H9 (cell line): ENCODE data around the gene DCHS1. TPM values are rescaled to one million over a fixed set of nuclear protein-coding genes. Genes with fewer than 3 reads are reported as not detected.

Source experiments
- DNase-seq: peaks from one replicate; pipeline ENCODE4 v3.0.0-alpha.2; 2017
- H2AFZ ChIP-seq: one replicate; pipeline ENCODE4 v1.6.1; 2013; ENCODE audit warnings: mild to moderate bottlenecking, low read length, control low read depth, moderate library complexity
- H2AK5ac ChIP-seq: 2 replicates; pipeline ENCODE4 v1.6.1; 2013; ENCODE audit warnings: low read length, control low read depth, mixed read lengths; ENCODE audit not compliant: insufficient read length
- H2BK120ac ChIP-seq: one replicate; pipeline ENCODE4 v1.6.1; 2013; ENCODE audit warnings: low read depth, mild to moderate bottlenecking, low read length, control low read depth, inconsistent platforms; ENCODE audit not compliant: poor library complexity, severe bottlenecking
- H2BK12ac ChIP-seq: 2 replicates; pipeline ENCODE4 v1.6.1; 2013; ENCODE audit warnings: low read length, control low read depth, mixed read lengths, low read depth; ENCODE audit not compliant: insufficient read length
- H2BK15ac ChIP-seq: 2 replicates; pipeline ENCODE4 v1.6.1; 2013; ENCODE audit warnings: low read depth, low read length, control low read depth
- H2BK20ac ChIP-seq: one replicate; pipeline ENCODE4 v1.6.1; 2013; ENCODE audit warnings: low read depth, mild to moderate bottlenecking, low read length, control low read depth, inconsistent platforms; ENCODE audit not compliant: poor library complexity, severe bottlenecking
- H2BK5ac ChIP-seq: 2 replicates; pipeline ENCODE4 v1.6.1; 2013; ENCODE audit warnings: low read length, control low read depth, mixed read lengths; ENCODE audit not compliant: insufficient read length
- H3K14ac ChIP-seq: 2 replicates; pipeline ENCODE4 v1.6.1; 2013; ENCODE audit warnings: low read length, control low read depth; ENCODE audit not compliant: insufficient read depth
- H3K18ac ChIP-seq: 2 replicates; pipeline ENCODE4 v1.6.1; 2013; ENCODE audit warnings: low read depth, mild to moderate bottlenecking, mixed read lengths, low read length, control low read depth; ENCODE audit not compliant: insufficient read length
- H3K23ac ChIP-seq: 2 replicates; pipeline ENCODE4 v1.6.1; 2013; ENCODE audit warnings: low read length, control low read depth, mixed read lengths, low read depth; ENCODE audit not compliant: insufficient read length
- H3K23me2 ChIP-seq: 2 replicates; pipeline ENCODE4 v1.6.1; 2013; ENCODE audit warnings: low read depth, mild to moderate bottlenecking, mixed read lengths, low read length, control low read depth; ENCODE audit not compliant: insufficient read length, poor library complexity, severe bottlenecking
- H3K27ac ChIP-seq: 2 replicates; pipeline ENCODE4 v1.5.1; 2013; ENCODE audit warnings: low read length, control low read depth, mixed read lengths, low read depth; ENCODE audit not compliant: insufficient read length
- H3K27me3 ChIP-seq: 2 replicates; pipeline ENCODE4 v1.6.1; 2013; ENCODE audit warnings: low read length, control low read depth, inconsistent platforms; ENCODE audit not compliant: insufficient read depth
- H3K4ac ChIP-seq: 2 replicates; pipeline ENCODE4 v1.6.1; 2013; ENCODE audit warnings: low read depth, mild to moderate bottlenecking, control low read depth, inconsistent platforms, low read length, moderate library complexity
- H3K4me1 ChIP-seq: 2 replicates; pipeline ENCODE4 v1.6.1; 2013; ENCODE audit warnings: low read length, control low read depth, inconsistent platforms; ENCODE audit not compliant: insufficient read depth
- H3K4me2 ChIP-seq: 2 replicates; pipeline ENCODE4 v1.6.1; 2013; ENCODE audit warnings: low read length, control low read depth, mixed read lengths; ENCODE audit not compliant: insufficient read length, insufficient read depth
- H3K56ac ChIP-seq: 2 replicates; pipeline ENCODE4 v1.6.1; 2013; ENCODE audit warnings: low read depth, mild to moderate bottlenecking, mixed read lengths, low read length, control low read depth; ENCODE audit not compliant: insufficient read length
- H3K79me1 ChIP-seq: 2 replicates; pipeline ENCODE4 v1.6.1; 2013; ENCODE audit warnings: low read depth, mild to moderate bottlenecking, moderate library complexity, low read length, control low read depth, inconsistent platforms; ENCODE audit not compliant: insufficient read depth, poor library complexity, severe bottlenecking
- H3K79me2 ChIP-seq: 2 replicates; pipeline ENCODE4 v1.6.1; 2013; ENCODE audit warnings: low read length, control low read depth, inconsistent platforms; ENCODE audit not compliant: insufficient read depth
- H3K9ac ChIP-seq: 2 replicates; pipeline ENCODE4 v1.6.1; 2013; ENCODE audit warnings: low read length, control low read depth, mixed read lengths; ENCODE audit not compliant: insufficient read length; ENCODE audit errors: extremely low read depth
- H3K9me3 ChIP-seq: one replicate; pipeline ENCODE4 v1.6.1; 2013; ENCODE audit warnings: low read depth, low read length, inconsistent platforms; ENCODE audit not compliant: control insufficient read depth
- H3T11ph ChIP-seq: one replicate; pipeline ENCODE4 v1.6.1; 2013; ENCODE audit warnings: mild to moderate bottlenecking, low read length, control low read depth, inconsistent platforms
- H4K20me1 ChIP-seq: one replicate; pipeline ENCODE4 v1.6.1; 2013; ENCODE audit not compliant: control insufficient read depth, insufficient read length, insufficient read depth
- H4K5ac ChIP-seq: 2 replicates; pipeline ENCODE4 v1.6.1; 2013; ENCODE audit warnings: low read depth, mild to moderate bottlenecking, mixed read lengths, low read length, control low read depth; ENCODE audit not compliant: insufficient read length
- H4K8ac ChIP-seq: replicated peaks from 2 replicates; pipeline ENCODE4 v1.6.1; 2013; ENCODE audit warnings: low read length, control low read depth, mixed read lengths, low read depth; ENCODE audit not compliant: insufficient read length
- H4K91ac ChIP-seq: 2 replicates; pipeline ENCODE4 v1.6.1; 2013; ENCODE audit warnings: low read depth, mild to moderate bottlenecking, moderate library complexity, mixed read lengths, low read length, control low read depth; ENCODE audit not compliant: insufficient read length
- H3K27ac Mint-ChIP-seq, 3 experiments: 2 replicates in 2 of 3; 3 replicates in 1 of 3; pipeline ENCODE4 v1.8.0; 2020 to 2021; ENCODE audit warnings: mixed read lengths in 3 of 3, mild to moderate bottlenecking in 1 of 3, moderate library complexity in 1 of 3
- H3K27me3 Mint-ChIP-seq: 2 replicates; pipeline ENCODE4 v1.8.0; 2021; ENCODE audit warnings: low read depth, mild to moderate bottlenecking, moderate library complexity, mixed read lengths
- H3K36me3 Mint-ChIP-seq, 3 experiments: 2 replicates in 2 of 3; 3 replicates in 1 of 3; pipeline ENCODE4 v1.8.0; 2020 to 2021; ENCODE audit warnings: low read depth in 3 of 3, mixed read lengths in 3 of 3; ENCODE audit not compliant: insufficient read depth in 1 of 3
- H3K4me1 Mint-ChIP-seq, 2 experiments: 2 replicates each; pipeline ENCODE4 v1.8.0; 2020; ENCODE audit warnings: mixed read lengths in 2 of 2
- H3K4me3 Mint-ChIP-seq, 2 experiments: 2 replicates in 1 of 2; 3 replicates in 1 of 2; pipeline ENCODE4 v1.8.0; 2020 to 2021; ENCODE audit warnings: mild to moderate bottlenecking in 2 of 2, mixed read lengths in 2 of 2, moderate library complexity in 1 of 2
- H3K9me3 Mint-ChIP-seq, 2 experiments: 2 replicates in 1 of 2; 3 replicates in 1 of 2; pipeline ENCODE4 v1.8.0; 2020; ENCODE audit warnings: mild to moderate bottlenecking in 2 of 2, mixed read lengths in 2 of 2, moderate library complexity in 1 of 2
- WGBS: extraction: QIAGEN DNeasy Blood & Tissue Kit; methylation state at CpG from one replicate; pipeline ENCODE4 v1.1.7; 2013; ENCODE audit warnings: missing lambda C conversion rate, low lambda C conversion rate, mixed read lengths; ENCODE audit not compliant: insufficient read length; ENCODE audit errors: extremely low coverage; 5-methylcytosine and 5-hydroxymethylcytosine counted together
- total RNA-seq: library from RNA; stranded (reverse); gene quantifications from 2 replicates; pipeline ENCODE4 v1.2.1, GENCODE V29; 2021
- TF ChIP-seq, protein P1 (sequence below): fragments of 200-600 bp; sonication (generic); conservative IDR thresholded peaks from 3 replicates; pipeline ENCODE4 v1.8.0; 2021; ENCODE audit warnings: antibody characterized with exemption, mild to moderate bottlenecking

DCHS1 gene
- total RNA-seq, 1 experiment from 2014 or later, result 12.5 TPM

DNA sequence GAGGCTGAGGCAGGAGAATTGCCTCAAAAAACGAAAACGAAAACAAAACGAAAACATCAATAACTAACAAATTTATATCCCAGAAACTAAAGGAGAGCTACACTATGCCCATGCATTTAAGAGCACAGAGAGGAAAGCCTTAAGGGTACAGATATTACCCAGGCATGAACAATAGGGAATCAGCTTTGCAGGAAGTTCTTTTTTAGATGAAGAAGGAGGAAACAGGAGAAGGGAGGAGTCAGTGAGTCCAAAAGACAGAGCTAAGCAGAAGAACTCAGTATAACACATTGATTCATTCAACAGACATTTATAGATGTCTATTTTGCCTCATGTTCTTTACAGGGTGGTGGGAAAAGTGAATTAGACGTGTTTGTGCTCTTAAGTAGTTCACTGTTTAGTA, 19.3 kb upstream of the DCHS1 start:
- H2AFZ ChIP-seq, result no peak overlapping the region
- Mint-ChIP-seq H3K4me1 (no peaks in the 10 kb centered on the region), H3K27me3 (0 out of 2 replicates have a peak, but pooled peaks cover 2% of the 10 kb centered on the region), H3K36me3 (peaks cover 0 to 7% (median 0%) of the 10 kb centered on the region in 3 experiments; a peak in 2 of 7 replicates), H3K9me3 (no peaks in the 10 kb centered on the region), H3K4me3 (no peak overlapping the region), H3K27ac (no peak overlapping the region)
- H2BK20ac ChIP-seq, result no peak overlapping the region
- no peak overlapping the region for H3K18ac ChIP-seq
- no peak overlapping the region for H3K27ac ChIP-seq
- TF ChIP-seq, protein P1, sequence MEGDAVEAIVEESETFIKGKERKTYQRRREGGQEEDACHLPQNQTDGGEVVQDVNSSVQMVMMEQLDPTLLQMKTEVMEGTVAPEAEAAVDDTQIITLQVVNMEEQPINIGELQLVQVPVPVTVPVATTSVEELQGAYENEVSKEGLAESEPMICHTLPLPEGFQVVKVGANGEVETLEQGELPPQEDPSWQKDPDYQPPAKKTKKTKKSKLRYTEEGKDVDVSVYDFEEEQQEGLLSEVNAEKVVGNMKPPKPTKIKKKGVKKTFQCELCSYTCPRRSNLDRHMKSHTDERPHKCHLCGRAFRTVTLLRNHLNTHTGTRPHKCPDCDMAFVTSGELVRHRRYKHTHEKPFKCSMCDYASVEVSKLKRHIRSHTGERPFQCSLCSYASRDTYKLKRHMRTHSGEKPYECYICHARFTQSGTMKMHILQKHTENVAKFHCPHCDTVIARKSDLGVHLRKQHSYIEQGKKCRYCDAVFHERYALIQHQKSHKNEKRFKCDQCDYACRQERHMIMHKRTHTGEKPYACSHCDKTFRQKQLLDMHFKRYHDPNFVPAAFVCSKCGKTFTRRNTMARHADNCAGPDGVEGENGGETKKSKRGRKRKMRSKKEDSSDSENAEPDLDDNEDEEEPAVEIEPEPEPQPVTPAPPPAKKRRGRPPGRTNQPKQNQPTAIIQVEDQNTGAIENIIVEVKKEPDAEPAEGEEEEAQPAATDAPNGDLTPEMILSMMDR, result no peak
- no peak overlapping the region for H3K4ac ChIP-seq
- H3K23ac ChIP-seq, result no peak overlapping the region
- H3K9ac ChIP-seq, result no peak overlapping the region
- no CpG with 5 or more reads among the region's 4 CpGs for WGBS
- H3T11ph ChIP-seq, result no peak overlapping the region
- no peak for DNase-seq
- no peak overlapping the region for H3K14ac ChIP-seq
- H4K5ac ChIP-seq, result no peak overlapping the region
- no peaks in the 10 kb centered on the region for H3K79me1 ChIP-seq
- H3K4me2 ChIP-seq, result no peak overlapping the region
- no peak overlapping the region for H2BK120ac ChIP-seq
- H4K20me1 ChIP-seq, result no peaks in the 10 kb centered on the region
- H2BK12ac ChIP-seq, result no peak overlapping the region
- no peaks in the 10 kb centered on the region for H3K79me2 ChIP-seq
- H3K56ac ChIP-seq, result no peak overlapping the region
- H2AK5ac ChIP-seq, result no peak overlapping the region
- no peak overlapping the region for H4K91ac ChIP-seq
- no peak overlapping the region for H2BK15ac ChIP-seq
- no peaks in the 10 kb centered on the region; the same call in 1 of the 2 replicates for H3K4me1 ChIP-seq
- H3K23me2 ChIP-seq, result no peaks in the 10 kb centered on the region
- H4K8ac ChIP-seq, result no peak overlapping the region
- H3K27me3 ChIP-seq, result no peaks in the 10 kb centered on the region
- H2BK5ac ChIP-seq, result no peak overlapping the region
- H3K9me3 ChIP-seq, result no peaks in the 10 kb centered on the region
